Measurements from ENCODE around the gene DACT1. TPM values are rescaled to one million over a fixed set of nuclear protein-coding genes. Genes with fewer than 3 reads are reported as not detected.

The DACT1 gene
- polyA plus RNA-seq, 1 donor from 2014 or later = 125 TPM

GRCh38 chr14:58633831-58634230 lies 3.9 kb upstream of the DACT1 start:
- Histone ChIP-seq H2AFZ (ENCODE audit: low read depth, low read length) (no peak overlapping the region), H3K9me2 (ENCODE audit: insufficient read depth, low read length) (no peaks in the 10 kb centered on the region), H3F3A (ENCODE audit: insufficient read depth, low read length, poor library complexity, severe bottlenecking) (peaks cover 7% of the 10 kb centered on the region), H3K9ac (ENCODE audit: low read length) (no peak overlapping the region), H3K4me3 (ENCODE audit: low read length) (no peak overlapping the region), H3K36me3 (ENCODE audit: insufficient read depth, low read length) (no peaks in the 10 kb centered on the region), H3K27ac (ENCODE audit: low read length) (no peak overlapping the region), H3K27me3 (ENCODE audit: insufficient read depth, low read depth, low read length) (no peaks in the 10 kb centered on the region), H4K20me1 (ENCODE audit: insufficient read depth) (no peaks in the 10 kb centered on the region), H3K4me2 (ENCODE audit: low read length) (no peak overlapping the region), H3K9me3 (ENCODE audit: low read length) (no peaks in the 10 kb centered on the region), H3K79me2 (replicated peaks; ENCODE audit: insufficient read depth, low read length) (no peaks in the 10 kb centered on the region)
- TF ChIP-seq TAF1 (IDR thresholded peaks at IDR 0.05; ENCODE audit: low read depth) (no peak), MXI1 (conservative IDR thresholded peaks at IDR 0.05; ENCODE audit: poor library complexity, severe bottlenecking) (no peak), RAD21 (conservative IDR thresholded peaks at IDR 0.05) (no peak), SMC3 (conservative IDR thresholded peaks at IDR 0.05; ENCODE audit: poor library complexity) (no peak), CTCF (IDR thresholded peaks at IDR 0.05; ENCODE audit: poor library complexity, severe bottlenecking) (no peak), REST (IDR thresholded peaks at IDR 0.05; ENCODE audit: borderline replicate concordance) (no peak), EP300 (conservative IDR thresholded peaks at IDR 0.05; ENCODE audit: poor library complexity, severe bottlenecking) (no peak), POLR2AphosphoS5 (IDR thresholded peaks at IDR 0.05) (no peak), EZH2 (IDR thresholded peaks at IDR 0.05; ENCODE audit: borderline replicate concordance, insufficient read depth, low read length, poor library complexity, severe bottlenecking) (no peak)

DNA sequence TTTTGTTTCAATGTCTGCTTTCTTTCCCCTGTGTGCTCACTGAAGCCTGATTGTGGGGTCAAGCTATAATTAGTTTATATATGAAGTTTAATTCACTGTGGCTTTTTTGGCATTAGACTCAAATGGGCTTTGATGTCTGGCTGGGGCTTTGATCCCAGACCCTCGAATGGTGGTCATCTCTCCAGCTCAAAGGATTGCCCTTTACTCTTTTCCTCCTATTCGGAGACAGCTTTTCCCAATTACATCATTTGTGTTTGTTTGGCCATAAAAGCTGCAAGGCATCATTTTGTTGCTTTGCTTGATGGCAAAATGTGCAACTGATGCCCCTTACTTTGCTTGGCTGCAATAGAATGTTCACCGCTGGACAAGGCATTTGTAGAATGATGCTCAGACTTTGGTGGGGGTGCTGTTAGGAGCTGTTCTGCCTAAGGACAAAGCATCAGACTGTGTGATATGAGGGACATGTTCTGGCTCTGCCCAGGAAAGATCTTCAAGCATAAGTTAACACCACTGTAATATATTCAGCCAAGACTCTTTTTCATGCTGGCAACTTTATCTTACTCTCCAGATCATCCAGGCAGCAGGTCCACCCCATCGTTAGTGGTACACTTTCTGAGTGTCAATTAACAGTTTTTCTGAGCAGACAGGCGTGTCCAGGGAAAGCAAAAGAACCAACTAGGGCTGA lies 3.2 kb upstream of the DACT1 start:
- Histone ChIP-seq H3K27ac (ENCODE audit: low read length) (no peak overlapping the region), H4K20me1 (ENCODE audit: insufficient read depth) (no peaks in the 10 kb centered on the region), H3K27me3 (ENCODE audit: insufficient read depth, low read depth, low read length) (no peaks in the 10 kb centered on the region), H3K9me3 (ENCODE audit: low read length) (no peaks in the 10 kb centered on the region), H3K4me2 (ENCODE audit: low read length) (no peak overlapping the region), H3K79me2 (replicated peaks; ENCODE audit: insufficient read depth, low read length) (peaks cover 4% of the 10 kb centered on the region), H2AFZ (ENCODE audit: low read depth, low read length) (no peak overlapping the region), H3K36me3 (ENCODE audit: insufficient read depth, low read length) (no peaks in the 10 kb centered on the region), H3K9me2 (ENCODE audit: insufficient read depth, low read length) (no peaks in the 10 kb centered on the region), H3F3A (ENCODE audit: insufficient read depth, low read length, poor library complexity, severe bottlenecking) (peaks cover 13% of the 10 kb centered on the region), H3K9ac (ENCODE audit: low read length) (no peak overlapping the region), H3K4me3 (ENCODE audit: low read length) (no peak overlapping the region)
- TF ChIP-seq RAD21 (conservative IDR thresholded peaks at IDR 0.05) = no peak
- no peak for TF ChIP-seq SMC3 (conservative IDR thresholded peaks at IDR 0.05; ENCODE audit: poor library complexity)
- no peak for TF ChIP-seq REST (IDR thresholded peaks at IDR 0.05; ENCODE audit: borderline replicate concordance)
- no peak for TF ChIP-seq EP300 (conservative IDR thresholded peaks at IDR 0.05; ENCODE audit: poor library complexity, severe bottlenecking)
- no peak for TF ChIP-seq TAF1 (IDR thresholded peaks at IDR 0.05; ENCODE audit: low read depth)
- no peak for TF ChIP-seq MXI1 (conservative IDR thresholded peaks at IDR 0.05; ENCODE audit: poor library complexity, severe bottlenecking)
- no peak for TF ChIP-seq POLR2AphosphoS5 (IDR thresholded peaks at IDR 0.05)
- TF ChIP-seq CTCF (IDR thresholded peaks at IDR 0.05; ENCODE audit: poor library complexity, severe bottlenecking) = no peak
- no peak for TF ChIP-seq EZH2 (IDR thresholded peaks at IDR 0.05; ENCODE audit: borderline replicate concordance, insufficient read depth, low read length, poor library complexity, severe bottlenecking)
